Measurements from ENCODE around the gene WNK2.
A peak's percentile ranks its signal among the peaks of the same experiment; 100 is the strongest.
"Not testable (repeated sequence)": the region's sequence is repeated elsewhere in the genome, so short reads cannot be mapped to it uniquely, and the experiment has no call there.

The WNK2 gene

GRCh38 chr9:93353413-93354310 is 169.7 kb downstream of the WNK2 start:
- DNase-seq = not testable (repeated sequence)

GRCh38 chr9:93354451-93354850 is 170.5 kb downstream of the WNK2 start:
- DNase-seq = no peak

GRCh38 chr9:93355827-93356226 is 171.9 kb downstream of the WNK2 start:
- DNase-seq = no peak

- peak in 1 of 2 donors; percentile 2 for DNase-seq
Measured at GRCh38 chr9:93357649-93358048, 173.7 kb downstream of the WNK2 start.

GRCh38 chr9:93359907-93360306 is 176.0 kb downstream of the WNK2 start:
- not testable (repeated sequence) for DNase-seq

GRCh38 chr9:93361995-93362394 is 178.1 kb downstream of the WNK2 start:
- no peak for DNase-seq

GRCh38 chr9:93364734-93365426 is 180.9 kb downstream of the WNK2 start:
- DNase-seq = no peak

GRCh38 chr9:93365427-93366118 is 181.6 kb downstream of the WNK2 start:
- DNase-seq = no peak

GRCh38 chr9:93366119-93366447 is 182.1 kb downstream of the WNK2 start:
- no peak for DNase-seq

GRCh38 chr9:93366486-93366885 is 182.5 kb downstream of the WNK2 start:
- DNase-seq = not testable (repeated sequence)

- no peak for DNase-seq
Measured at GRCh38 chr9:93368437-93368836, 184.5 kb downstream of the WNK2 start.

- no peak for DNase-seq
Measured at GRCh38 chr9:93369686-93370085, 185.7 kb downstream of the WNK2 start.
